COR-L47 (cell line): Measurements from ENCODE around the gene GOLIM4.
"Not testable (repeated sequence)": the region's sequence is repeated elsewhere in the genome, so short reads cannot be mapped to it uniquely, and the experiment has no call there.

Experiments used
- DNase-seq: peaks from one replicate; lab custom pipeline; 2025; lab: John Stamatoyannopoulos, UW

GOLIM4 gene

DNA sequence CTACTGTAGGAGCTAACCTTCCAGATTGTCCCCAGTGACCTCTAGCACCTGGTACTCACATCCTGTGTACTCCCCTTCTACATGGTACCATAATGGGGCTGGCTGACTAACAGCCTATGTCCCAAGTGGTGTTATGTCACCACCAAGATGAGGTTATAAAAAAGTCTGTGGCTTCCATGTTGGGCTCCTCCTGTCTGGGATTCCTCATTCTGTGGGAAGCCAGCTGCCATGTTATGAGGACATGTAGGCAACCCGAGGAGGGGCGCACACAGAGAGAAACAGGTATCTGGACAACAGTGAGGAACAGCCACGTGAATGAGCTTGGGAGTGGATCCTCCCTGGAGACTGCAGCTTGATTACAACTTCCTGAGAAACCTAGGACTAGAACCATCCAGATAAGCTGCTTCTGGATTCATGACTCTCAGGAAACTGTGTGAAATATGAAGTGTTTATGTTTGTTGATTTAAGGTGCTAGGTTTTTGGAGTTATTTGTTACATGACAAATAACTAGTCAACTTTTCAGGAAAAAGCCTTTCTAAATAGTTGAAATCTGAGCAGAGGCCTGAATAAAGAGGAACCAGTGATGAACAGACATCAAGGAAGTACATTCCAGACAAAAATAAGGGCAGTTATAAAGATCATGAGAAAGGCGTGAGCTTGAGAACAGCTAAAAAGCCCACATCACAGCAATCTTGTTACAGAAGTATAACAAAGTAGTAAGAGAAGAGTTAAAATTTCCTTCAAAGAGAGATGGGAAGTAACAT, 21.7 kb downstream of the GOLIM4 start:
- no peak for DNase-seq

DNA sequence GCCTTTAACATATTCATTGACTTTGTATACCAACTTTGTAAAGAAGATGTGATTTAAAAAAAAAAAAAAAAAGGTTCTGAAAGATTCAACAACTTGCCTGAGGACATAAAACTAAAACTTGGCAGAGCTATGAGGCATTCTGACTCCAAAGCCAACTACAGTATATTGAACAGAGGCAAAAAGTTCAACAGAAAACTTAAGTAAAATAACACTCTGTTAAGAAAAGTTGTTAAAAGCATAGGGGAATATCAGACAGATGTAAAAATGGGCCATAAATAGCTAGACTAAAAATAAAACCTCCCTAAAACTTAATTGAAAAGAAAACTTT, 23.4 kb downstream of the GOLIM4 start:
- DNase-seq, result no peak

- no peak for DNase-seq
Observed at GRCh38 chr3:168071591-168072322, 24.0 kb downstream of the GOLIM4 start.

DNA sequence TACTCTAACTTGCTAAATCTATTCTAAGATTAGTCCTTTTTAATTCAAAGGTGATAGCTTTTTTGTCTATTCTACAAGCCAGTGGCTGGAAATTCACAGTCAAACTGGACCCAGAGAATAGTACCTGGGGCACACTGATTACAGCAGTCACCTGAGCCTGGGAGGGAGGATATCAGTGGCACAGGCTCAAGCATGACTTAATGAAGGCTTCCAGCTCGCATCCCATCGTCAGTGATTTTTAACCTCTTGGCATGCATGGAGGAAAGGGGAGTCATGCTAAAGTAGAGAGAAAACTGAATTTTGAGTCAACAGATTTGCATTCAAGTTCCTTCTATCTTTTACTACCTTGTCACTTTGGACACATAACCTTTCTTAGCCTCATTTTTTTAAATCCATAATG, 24.8 kb downstream of the GOLIM4 start:
- DNase-seq, result no peak

DNA sequence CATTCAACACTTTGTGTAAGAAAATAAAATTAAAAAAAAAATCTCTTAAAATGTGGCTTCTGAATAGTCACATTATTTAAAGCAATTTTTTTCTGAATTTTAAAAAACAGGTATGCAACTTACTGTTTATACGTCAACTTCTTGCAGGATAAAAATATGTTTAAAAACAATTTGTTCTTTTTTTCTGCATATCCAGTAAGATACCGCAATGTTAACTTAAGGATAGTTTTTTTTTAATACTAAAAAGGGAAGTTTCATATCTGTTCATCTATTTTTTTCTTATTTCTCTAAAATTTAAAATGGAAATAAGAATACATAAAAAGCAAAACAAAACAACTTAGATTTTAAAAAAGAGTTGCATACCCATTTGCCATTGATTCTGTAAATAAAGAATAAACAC, 27.4 kb downstream of the GOLIM4 start:
- no peak for DNase-seq

- no peak for DNase-seq
Observed at GRCh38 chr3:168066882-168067281, 28.8 kb downstream of the GOLIM4 start.

GRCh38 chr3:168065569-168065968, 30.2 kb downstream of the GOLIM4 start:
- DNase-seq, result no peak

- no peak for DNase-seq
Observed at GRCh38 chr3:168063122-168063521, 32.6 kb downstream of the GOLIM4 start.

GRCh38 chr3:168062679-168063078, 33.0 kb downstream of the GOLIM4 start:
- DNase-seq, result no peak

- DNase-seq, result no peak
Observed at GRCh38 chr3:168061332-168061996, 34.3 kb downstream of the GOLIM4 start.

DNA sequence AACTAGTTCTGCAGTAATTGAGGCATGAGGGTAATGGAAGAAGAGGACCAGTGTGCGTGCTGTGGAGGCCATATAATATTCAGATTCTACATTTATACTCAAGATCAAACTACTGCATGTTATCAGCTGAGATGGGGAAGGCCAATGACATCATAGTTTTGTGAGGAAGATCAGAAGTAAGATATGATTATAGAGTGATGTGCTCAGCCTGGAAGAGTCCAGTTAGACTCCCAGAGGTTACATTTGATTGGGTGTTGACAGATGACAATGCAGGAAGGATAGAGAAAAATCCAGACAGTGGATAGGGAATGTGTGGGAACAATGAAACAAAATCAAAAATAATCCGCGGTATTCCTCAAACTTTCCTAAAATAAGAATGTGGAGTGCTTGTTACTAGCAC, 35.4 kb downstream of the GOLIM4 start:
- no peak for DNase-seq

- DNase-seq, result no peak
Observed at GRCh38 chr3:168058481-168058880, 37.2 kb downstream of the GOLIM4 start.

GRCh38 chr3:168056398-168057230, 39.1 kb downstream of the GOLIM4 start:
- DNase-seq, result not testable (repeated sequence)

DNA sequence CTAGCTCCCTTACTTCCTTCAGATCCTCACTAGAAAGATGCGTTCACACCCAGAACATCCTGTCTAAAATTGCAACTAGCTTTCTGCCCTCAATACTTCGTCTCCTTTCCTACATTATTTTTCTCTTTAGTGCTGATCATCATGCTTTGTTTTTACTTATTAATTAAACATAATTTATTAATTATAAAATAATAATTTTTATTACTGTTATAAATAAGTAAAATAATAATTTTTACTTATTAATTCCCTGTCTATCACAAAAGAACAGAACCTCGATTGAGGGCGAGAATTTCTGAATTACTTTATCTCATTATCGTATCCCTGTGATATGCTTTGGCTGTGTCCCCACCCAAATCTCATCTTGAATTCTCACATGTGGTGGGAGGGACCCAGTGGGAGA, 41.3 kb downstream of the GOLIM4 start:
- no peak for DNase-seq

DNA sequence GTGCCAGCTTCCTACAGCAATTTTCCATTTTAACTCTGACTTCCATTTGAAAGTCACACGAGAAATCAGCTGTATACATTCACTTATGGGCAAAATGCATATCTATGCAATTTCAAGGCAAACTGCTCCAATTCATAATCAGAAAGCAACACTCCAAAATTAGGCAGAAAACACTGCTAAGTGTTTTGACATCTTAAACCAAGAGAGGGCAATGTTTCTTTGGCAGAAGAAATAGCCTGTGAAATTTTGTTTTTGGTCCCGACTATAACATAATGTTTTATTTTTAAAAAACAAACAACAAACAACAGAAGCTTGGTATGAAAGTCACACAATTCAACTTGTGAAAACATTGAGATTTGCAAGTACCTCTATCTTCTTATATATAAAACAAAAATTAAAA, 42.6 kb downstream of the GOLIM4 start:
- no peak for DNase-seq

DNA sequence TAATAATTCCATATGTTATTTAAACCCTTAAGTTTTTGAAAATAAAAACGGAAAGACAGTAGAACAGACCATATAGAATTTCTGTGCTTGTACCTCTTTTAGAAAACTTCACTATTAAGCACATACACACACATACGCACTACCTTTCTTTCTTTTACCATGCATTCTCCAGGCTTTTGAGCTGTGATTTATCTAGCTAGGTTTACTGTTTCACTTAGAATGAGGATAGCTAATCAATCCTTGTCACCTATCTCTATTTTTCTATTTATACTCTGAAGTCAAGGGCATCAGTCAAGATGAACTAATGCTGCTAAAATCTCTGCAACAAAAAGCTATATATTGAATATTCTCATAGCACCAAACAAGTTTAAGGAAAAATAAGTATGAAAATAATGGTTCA, 43.2 kb downstream of the GOLIM4 start:
- no peak for DNase-seq

- DNase-seq, result no peak
Observed at GRCh38 chr3:168051531-168052471, 43.9 kb downstream of the GOLIM4 start.

- DNase-seq, result no peak
Observed at GRCh38 chr3:168051070-168051469, 44.7 kb downstream of the GOLIM4 start.

GRCh38 chr3:168049367-168049974, 46.3 kb downstream of the GOLIM4 start:
- peak; percentile 50 for DNase-seq

- DNase-seq, result no peak
Observed at GRCh38 chr3:168048414-168049330, 47.1 kb downstream of the GOLIM4 start.
